Activated CD8-positive, alpha-beta T cell treated with anti-CD3 and anti-CD28 coated beads for 36 hours (primary cell): ENCODE measurements around the gene LRRC8D. TPM values are rescaled to one million over a fixed set of nuclear protein-coding genes. Genes with fewer than 3 reads are reported as not detected.

ENCODE experiments used
- ATAC-seq: fragments of 200-7000 bp; cut with Tn5 transposase; one replicate; pipeline ENCODE4 v1.10.0; 2021; ENCODE audit warnings: mild to moderate bottlenecking, moderate library complexity
- CTCF ChIA-PET: fragments of 350-600 bp; sonication (Branson Sonifier 250); formaldehyde crosslinking; loops from one replicate; lab custom pipeline; 2021; ENCODE audit warnings: antibody characterized with exemption; lab: Charles Lee
- POLR2A ChIA-PET: fragments of 350-600 bp; sonication (Branson Sonifier 250); formaldehyde crosslinking; loops from one replicate; lab custom pipeline; 2021; ENCODE audit warnings: antibody characterized with exemption; lab: Charles Lee
- DNase-seq: peaks from one replicate; pipeline ENCODE4 v3.0.0-alpha.2; 2020
- H3K27ac Mint-ChIP-seq: one replicate; pipeline ENCODE4 v1.8.0; 2021; ENCODE audit warnings: mild to moderate bottlenecking, mixed read lengths
- H3K27me3 Mint-ChIP-seq: one replicate; pipeline ENCODE4 v1.8.0; 2021; ENCODE audit warnings: mixed read lengths
- H3K36me3 Mint-ChIP-seq: one replicate; pipeline ENCODE4 v1.8.0; 2021; ENCODE audit warnings: low read depth, mixed read lengths
- H3K4me1 Mint-ChIP-seq: one replicate; pipeline ENCODE4 v1.8.0; 2021; ENCODE audit warnings: low read depth, mixed read lengths
- H3K4me3 Mint-ChIP-seq: one replicate; pipeline ENCODE4 v1.8.0; 2021; ENCODE audit warnings: mild to moderate bottlenecking, moderate library complexity, mixed read lengths
- H3K9me3 Mint-ChIP-seq: one replicate; pipeline ENCODE4 v1.8.0; 2021; ENCODE audit warnings: mixed read lengths
- CTCF ChIP-seq: fragments of 200-600 bp; IDR thresholded peaks from one replicate; pipeline ENCODE4 v1.8.0; 2022; ENCODE audit warnings: antibody characterized with exemption, mild to moderate bottlenecking
- intact Hi-C: fragments of 100-400 bp; cut with micrococcal nuclease; formaldehyde crosslinking; loops from one replicate; pipeline ENCODE4 v1.10.0; 2022
- total RNA-seq, 2 experiments: library from RNA; stranded (reverse); gene quantifications; one replicate each; pipeline ENCODE4 v1.2.3, GENCODE V29; 2021

Gene LRRC8D
- total RNA-seq, 2 experiments from 2014 or later: 26.3 to 27.5 TPM

GRCh38 chr1:89986020-89986419 lies 165.2 kb downstream of the LRRC8D start:
- TF ChIP-seq CTCF: no peak
- ChIA-PET CTCF (interaction anchor here (0.6 to 6.5 kb wide), 15 partner anchors 11 to 516 kb away, joined by 3 to 50 read pairs (median 4); partner anchors contain the start of gene LRRC8D), POLR2A (interaction anchor here (0.7 kb wide), 1 partner anchor 167 kb away, joined by 3 read pairs; no protein-coding TSS in a partner anchor)
- Mint-ChIP-seq H3K4me3 (no peak overlapping the region), H3K27ac (no peak overlapping the region), H3K36me3 (no peaks in the 10 kb centered on the region), H3K27me3 (peaks cover 2% of the 10 kb centered on the region), H3K4me1 (no peaks in the 10 kb centered on the region), H3K9me3 (no peaks in the 10 kb centered on the region)
- DNase-seq: no peak
- no peak for ATAC-seq
- intact Hi-C loops: loop anchor here (5.0 to 10.0 kb wide), 2 partner anchors 204 to 351 kb away; partner anchors contain the start of gene LRRC8C

Other genes with a start within 250 kb of the LRRC8D start
- gene LRRC8C, start 187.9 kb upstream of the LRRC8D start, total RNA-seq: 10 to 100 TPM; 34.4 to 37.4 TPM
- 10 to 100 TPM; 21.1 to 21.4 TPM for gene ZNF326, start 174.1 kb downstream of the LRRC8D start, total RNA-seq